Thyroid gland (tissue), 4 donors: Measurements from ENCODE around the gene SH3RF1.

Experiments
- CTCF ChIP-seq, 6 experiments: fragments of 200-600 bp in 3 of 6; fragments of 450-650 bp in 3 of 6; sonication (generic) in 3 of 6; IDR thresholded peaks; one replicate each; pipeline ENCODE4 v1.5.1; 2016 to 2019; ENCODE audit warnings: antibody characterized with exemption in 6 of 6, mild to moderate bottlenecking in 2 of 6, inconsistent platforms in 1 of 6, moderate library complexity in 1 of 6
- POLR2A ChIP-seq, 2 donors: fragments of 450-650 bp; IDR thresholded peaks; one replicate each; pipeline ENCODE4 v1.6.1; 2017; ENCODE audit warnings: antibody characterized with exemption in 2 of 2, mild to moderate bottlenecking in 2 of 2, moderate library complexity in 1 of 2

GRCh38 chr4:169115897-169116254, 154.9 kb downstream of the SH3RF1 start:
- no peak for TF ChIP-seq CTCF (IDR thresholded peaks at IDR 0.05)
- TF ChIP-seq POLR2A (IDR thresholded peaks at IDR 0.05) = no peak
